Colonic mucosa (tissue), 4 donors: ENCODE results near the gene PRM2. TPM values are rescaled to one million over a fixed set of nuclear protein-coding genes. Genes with fewer than 3 reads are reported as not detected.

Source experiments
- DNase-seq: peaks from one replicate; pipeline ENCODE4 v3.0.0-alpha.2; 2020
- H3K27ac ChIP-seq: fragments of 200-600 bp; one replicate; pipeline ENCODE4 v1.8.0; 2021
- H3K27me3 ChIP-seq: fragments of 200-600 bp; one replicate; pipeline ENCODE4 v1.8.0; 2021
- H3K36me3 ChIP-seq: fragments of 200-600 bp; one replicate; pipeline ENCODE4 v1.8.0; 2021
- H3K4me1 ChIP-seq: fragments of 200-600 bp; one replicate; pipeline ENCODE4 v1.8.0; 2021; ENCODE audit warnings: mild to moderate bottlenecking
- H3K4me3 ChIP-seq: fragments of 200-600 bp; one replicate; pipeline ENCODE4 v1.8.0; 2021
- H3K9ac ChIP-seq, 2 donors: one replicate each; pipeline ENCODE4 v1.7.0; 2013; ENCODE audit warnings: control low read depth in 2 of 2, low read depth in 2 of 2, low read length in 2 of 2
- H3K9me3 ChIP-seq: fragments of 200-600 bp; one replicate; pipeline ENCODE4 v1.8.0; 2021
- CTCF ChIP-seq: fragments of 200-600 bp; IDR thresholded peaks from one replicate; pipeline ENCODE4 v1.8.0; 2022; ENCODE audit warnings: antibody characterized with exemption, mild to moderate bottlenecking
- intact Hi-C: fragments of 100-400 bp; cut with DNase I; formaldehyde crosslinking; loops from one replicate; pipeline ENCODE4 v1.14.1; 2022
- total RNA-seq, 2 donors: library from RNA; stranded (reverse); fragmentation: NEBNext Ultra II Directional in 1 of 2; extraction: Animal tissue kit (Norgen Biotek cat#: 25700) in 1 of 2; gene quantifications; one replicate each; pipeline ENCODE4 v1.2.1, GENCODE V29; 2021
- donor health status: healthy.
- donor health status: DM: no; HTN: no; CAD: no.
- donor health status: DM: no; HTN: no; CAD: no.

Gene PRM2
- total RNA-seq, 2 donors from 2014 or later, result not detected

GRCh38 chr16:11298143-11298900 lies 22.0 kb upstream of the PRM2 start:
- intact Hi-C loops, result no loop called here
- DNase-seq, result no peak

GRCh38 chr16:11297492-11298142 lies 21.3 kb upstream of the PRM2 start:
- H3K36me3 ChIP-seq, result no peaks in the 10 kb centered on the region
- intact Hi-C loops, result no loop called here
- H3K27ac ChIP-seq, result no peak overlapping the region
- TF ChIP-seq CTCF, result no peak
- H3K27me3 ChIP-seq, result no peaks in the 10 kb centered on the region
- H3K9me3 ChIP-seq, result no peaks in the 10 kb centered on the region
- H3K4me1 ChIP-seq, result peaks cover 7% of the 10 kb centered on the region
- peak overlapping the region; percentile 12 to 43 for H3K9ac ChIP-seq
- H3K4me3 ChIP-seq, result no peak overlapping the region
- DNase-seq, result peak; percentile 66

More at GRCh38 chr16:11298143-11298900, 22.0 kb upstream of the PRM2 start:
- Histone ChIP-seq H3K9me3 (no peaks in the 10 kb centered on the region), H3K4me3 (no peak overlapping the region), H3K4me1 (peaks cover 7% of the 10 kb centered on the region), H3K9ac (no peak overlapping the region), H3K27ac (no peak overlapping the region), H3K36me3 (no peaks in the 10 kb centered on the region), H3K27me3 (no peaks in the 10 kb centered on the region)
- TF ChIP-seq CTCF, result no peak

- TF ChIP-seq CTCF, result no peak
- peak overlapping the region in 1 of 2 donors; percentile 12 for H3K9ac ChIP-seq
- no peaks in the 10 kb centered on the region for H3K27me3 ChIP-seq
- H3K9me3 ChIP-seq, result no peaks in the 10 kb centered on the region
- no peak overlapping the region for H3K4me3 ChIP-seq
- DNase-seq, result no peak
- H3K36me3 ChIP-seq, result no peaks in the 10 kb centered on the region
- no peak overlapping the region for H3K27ac ChIP-seq
- intact Hi-C loops, result no loop called here
- peaks cover 7% of the 10 kb centered on the region for H3K4me1 ChIP-seq
These were observed 20.6 kb upstream of the PRM2 start for GRCh38 chr16:11296706-11297491.

- H3K27me3 ChIP-seq, result no peaks in the 10 kb centered on the region
- DNase-seq, result no peak
- H3K27ac ChIP-seq, result no peak overlapping the region
- no peak overlapping the region for H3K4me3 ChIP-seq
- H3K4me1 ChIP-seq, result peaks cover 7% of the 10 kb centered on the region
- H3K9ac ChIP-seq, result no peak overlapping the region
- H3K9me3 ChIP-seq, result no peaks in the 10 kb centered on the region
- no peaks in the 10 kb centered on the region for H3K36me3 ChIP-seq
- intact Hi-C loops, result no loop called here
- TF ChIP-seq CTCF, result no peak
These were observed 20.0 kb upstream of the PRM2 start for GRCh38 chr16:11296351-11296705.

- no peak overlapping the region for H3K4me3 ChIP-seq
- intact Hi-C loops, result no loop called here
- H3K9ac ChIP-seq, result no peak overlapping the region
- H3K36me3 ChIP-seq, result no peaks in the 10 kb centered on the region
- no peaks in the 10 kb centered on the region for H3K9me3 ChIP-seq
- H3K27ac ChIP-seq, result no peak overlapping the region
- peaks cover 7% of the 10 kb centered on the region for H3K4me1 ChIP-seq
- no peaks in the 10 kb centered on the region for H3K27me3 ChIP-seq
- no peak for TF ChIP-seq CTCF
- no peak for DNase-seq
These were observed 19.4 kb upstream of the PRM2 start for GRCh38 chr16:11295672-11296071.
